Natural killer cell (primary cell): Measurements from ENCODE around the gene PPM1M. TPM values are rescaled to one million over a fixed set of nuclear protein-coding genes. Genes with fewer than 3 reads are reported as not detected.

ENCODE experiments used
- ATAC-seq, 3 donors: fragments of 150-1000 bp in 2 of 3; fragments of 200-7000 bp in 1 of 3; cut with Tn5 transposase; 1 replicate in 1 of 3; 2 replicates in 2 of 3; pipeline ENCODE4 v1.10.0; 2021; ENCODE audit warnings: mild to moderate bottlenecking in 2 of 3, moderate library complexity in 2 of 3
- DNase-seq, 2 donors: peaks; one replicate each; pipeline versions ENCODE4 v3.0.0 to v3.0.0-alpha.2; 2013 to 2021; ENCODE audit warnings: mixed read lengths in 1 of 2
- H3K27ac ChIP-seq: one replicate; pipeline ENCODE4 v1.5.1; 2013; ENCODE audit warnings: mild to moderate bottlenecking, low read length
- H3K27me3 ChIP-seq: one replicate; pipeline ENCODE4 v1.6.1; 2013; ENCODE audit warnings: low read length; ENCODE audit not compliant: control insufficient read depth, insufficient read depth
- H3K36me3 ChIP-seq: one replicate; pipeline ENCODE4 v1.6.1; 2013; ENCODE audit warnings: low read length; ENCODE audit not compliant: control insufficient read depth, insufficient read depth
- H3K4me1 ChIP-seq: one replicate; pipeline ENCODE4 v1.6.1; 2013; ENCODE audit warnings: low read length; ENCODE audit not compliant: control insufficient read depth, insufficient read depth
- H3K4me3 ChIP-seq: one replicate; pipeline ENCODE4 v1.5.1; 2013; ENCODE audit warnings: low read length
- H3K9me3 ChIP-seq: one replicate; pipeline ENCODE4 v1.6.1; 2013; ENCODE audit warnings: low read length; ENCODE audit not compliant: control insufficient read depth, insufficient read depth
- H3K27ac Mint-ChIP-seq, 2 donors: one replicate each; pipeline ENCODE4 v1.8.0; 2022; ENCODE audit warnings: mild to moderate bottlenecking in 2 of 2, mixed read lengths in 2 of 2, moderate library complexity in 1 of 2
- H3K27me3 Mint-ChIP-seq, 2 donors: one replicate each; pipeline ENCODE4 v1.8.0; 2022; ENCODE audit warnings: low read depth in 2 of 2, mixed read lengths in 2 of 2
- H3K36me3 Mint-ChIP-seq: one replicate; pipeline ENCODE4 v1.8.0; 2022; ENCODE audit warnings: mixed read lengths
- H3K4me1 Mint-ChIP-seq, 2 donors: one replicate each; pipeline ENCODE4 v1.8.0; 2022; ENCODE audit warnings: mixed read lengths in 2 of 2
- H3K4me3 Mint-ChIP-seq: one replicate; pipeline ENCODE4 v1.8.0; 2022; ENCODE audit warnings: mild to moderate bottlenecking, moderate library complexity, mixed read lengths
- H3K9me3 Mint-ChIP-seq, 2 donors: one replicate each; pipeline ENCODE4 v1.8.0; 2022; ENCODE audit warnings: mixed read lengths in 2 of 2
- WGBS: methylation state at CpG from one replicate; pipeline ENCODE4 v1.1.7; 2013; ENCODE audit warnings: missing lambda C conversion rate; ENCODE audit not compliant: insufficient coverage; 5-methylcytosine and 5-hydroxymethylcytosine counted together
- intact Hi-C: fragments of 100-400 bp; cut with micrococcal nuclease; formaldehyde crosslinking; loops from one replicate; pipeline ENCODE4 v1.14.2; 2022
- total RNA-seq, 4 donors: library from RNA; stranded (reverse); fragments of 120-200 nt in 1 of 4; gene quantifications; one replicate each; pipeline versions ENCODE4 v1.2.3 to v1.2.4, GENCODE V29; 2013 to 2022
- TF ChIP-seq, protein P1 (sequence below): fragments of 200-600 bp; IDR thresholded peaks from one replicate; pipeline ENCODE4 v1.8.0; 2022; ENCODE audit warnings: antibody characterized with exemption

The PPM1M gene
- total RNA-seq, 3 donors from 2014 or later (not counting 1 experiment from before 2014, with no cell fraction given), result 66.0 to 83.7 (median 77.8) TPM

DNA sequence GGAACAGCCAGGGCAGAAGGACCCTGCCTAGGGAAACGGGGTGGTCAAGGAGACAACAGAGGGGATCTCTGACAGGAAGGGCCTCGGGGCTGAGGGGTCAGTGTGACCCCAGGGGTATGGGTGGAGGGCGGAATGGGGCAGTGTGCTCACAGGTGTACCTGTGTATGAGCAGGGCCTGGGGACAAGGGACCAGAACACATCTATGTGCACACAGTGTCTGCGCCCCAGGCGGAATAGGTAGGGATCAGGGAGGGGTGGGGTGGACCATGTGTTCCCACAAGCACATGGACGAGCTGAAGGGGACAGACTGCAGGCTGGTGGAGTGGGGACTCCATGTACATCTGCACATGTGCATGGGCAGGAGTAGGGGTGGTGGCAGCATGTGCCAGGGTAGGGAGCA lies 15.1 kb upstream of the PPM1M start:
- Histone ChIP-seq H3K27me3 (no peaks in the 10 kb centered on the region), H3K36me3 (peaks cover 55% of the 10 kb centered on the region), H3K4me3 (no peak overlapping the region), H3K4me1 (peaks cover 51% of the 10 kb centered on the region), H3K9me3 (no peaks in the 10 kb centered on the region), H3K27ac (no peak overlapping the region)
- Mint-ChIP-seq H3K4me1 (peaks cover 16 to 46% of the 10 kb centered on the region in 2 donors), H3K27me3 (no peaks in the 10 kb centered on the region), H3K4me3 (no peak overlapping the region), H3K36me3 (no peaks in the 10 kb centered on the region), H3K9me3 (no peaks in the 10 kb centered on the region), H3K27ac (peak overlapping the region in 1 of 2 donors; percentile 63)
- DNase-seq (peak in 1 of 2 donors; percentile 10), ATAC-seq (no peak)
- 96% methylated on average over 6 of the region's 6 CpGs for WGBS
- intact Hi-C loops, result no loop called here
- TF ChIP-seq, protein P1, sequence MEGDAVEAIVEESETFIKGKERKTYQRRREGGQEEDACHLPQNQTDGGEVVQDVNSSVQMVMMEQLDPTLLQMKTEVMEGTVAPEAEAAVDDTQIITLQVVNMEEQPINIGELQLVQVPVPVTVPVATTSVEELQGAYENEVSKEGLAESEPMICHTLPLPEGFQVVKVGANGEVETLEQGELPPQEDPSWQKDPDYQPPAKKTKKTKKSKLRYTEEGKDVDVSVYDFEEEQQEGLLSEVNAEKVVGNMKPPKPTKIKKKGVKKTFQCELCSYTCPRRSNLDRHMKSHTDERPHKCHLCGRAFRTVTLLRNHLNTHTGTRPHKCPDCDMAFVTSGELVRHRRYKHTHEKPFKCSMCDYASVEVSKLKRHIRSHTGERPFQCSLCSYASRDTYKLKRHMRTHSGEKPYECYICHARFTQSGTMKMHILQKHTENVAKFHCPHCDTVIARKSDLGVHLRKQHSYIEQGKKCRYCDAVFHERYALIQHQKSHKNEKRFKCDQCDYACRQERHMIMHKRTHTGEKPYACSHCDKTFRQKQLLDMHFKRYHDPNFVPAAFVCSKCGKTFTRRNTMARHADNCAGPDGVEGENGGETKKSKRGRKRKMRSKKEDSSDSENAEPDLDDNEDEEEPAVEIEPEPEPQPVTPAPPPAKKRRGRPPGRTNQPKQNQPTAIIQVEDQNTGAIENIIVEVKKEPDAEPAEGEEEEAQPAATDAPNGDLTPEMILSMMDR, result no peak

DNA sequence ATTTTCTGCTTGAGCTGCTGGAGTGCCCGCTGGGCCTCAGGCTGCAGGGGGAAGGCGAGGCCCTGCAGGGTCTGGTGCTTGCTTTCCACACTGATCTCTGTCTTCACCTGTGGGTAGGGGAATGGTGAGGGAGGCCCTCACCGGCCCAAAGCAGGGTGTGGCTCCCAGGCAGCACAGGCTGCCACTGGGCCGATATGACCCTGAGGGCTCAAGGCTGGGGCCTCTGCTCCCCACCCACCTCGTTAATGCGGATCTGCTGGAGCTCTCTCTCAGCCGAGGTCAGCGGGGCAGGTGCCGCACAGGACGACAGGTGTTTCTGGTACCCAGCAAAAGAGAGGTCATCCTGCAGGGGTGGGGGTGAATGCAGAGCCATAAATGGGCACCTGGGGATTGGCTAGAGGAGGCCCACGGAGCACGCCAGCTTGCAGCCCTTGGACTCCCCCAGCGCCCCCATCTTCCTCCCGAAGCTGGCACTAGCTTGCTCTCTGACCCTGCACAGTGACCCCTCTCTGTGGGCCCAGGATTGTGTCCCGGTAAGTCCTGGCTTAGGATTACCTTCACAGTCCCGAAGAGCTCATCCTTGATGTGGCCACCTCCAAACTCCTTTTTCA lies 14.6 kb upstream of the PPM1M start:
- TF ChIP-seq, protein P1, result no peak
- H3K4me1 ChIP-seq, result peaks cover 51% of the 10 kb centered on the region
- Mint-ChIP-seq H3K9me3 (no peaks in the 10 kb centered on the region), H3K27ac (peak overlapping the region; percentile 64 to 73), H3K4me3 (no peak overlapping the region), H3K36me3 (no peaks in the 10 kb centered on the region), H3K4me1 (peaks cover 16 to 47% of the 10 kb centered on the region in 2 donors), H3K27me3 (no peaks in the 10 kb centered on the region)
- 93% methylated on average over 16 of the region's 16 CpGs for WGBS
- H3K27ac ChIP-seq, result no peak overlapping the region
- no peaks in the 10 kb centered on the region for H3K27me3 ChIP-seq
- DNase-seq, result no peak
- intact Hi-C loops, result loop anchor here (1.0 kb wide), 1 partner anchor 108 kb away; no protein-coding TSS in a partner anchor
- H3K36me3 ChIP-seq, result peaks cover 55% of the 10 kb centered on the region
- no peak for ATAC-seq
- H3K9me3 ChIP-seq, result no peaks in the 10 kb centered on the region
- H3K4me3 ChIP-seq, result no peak overlapping the region

DNA sequence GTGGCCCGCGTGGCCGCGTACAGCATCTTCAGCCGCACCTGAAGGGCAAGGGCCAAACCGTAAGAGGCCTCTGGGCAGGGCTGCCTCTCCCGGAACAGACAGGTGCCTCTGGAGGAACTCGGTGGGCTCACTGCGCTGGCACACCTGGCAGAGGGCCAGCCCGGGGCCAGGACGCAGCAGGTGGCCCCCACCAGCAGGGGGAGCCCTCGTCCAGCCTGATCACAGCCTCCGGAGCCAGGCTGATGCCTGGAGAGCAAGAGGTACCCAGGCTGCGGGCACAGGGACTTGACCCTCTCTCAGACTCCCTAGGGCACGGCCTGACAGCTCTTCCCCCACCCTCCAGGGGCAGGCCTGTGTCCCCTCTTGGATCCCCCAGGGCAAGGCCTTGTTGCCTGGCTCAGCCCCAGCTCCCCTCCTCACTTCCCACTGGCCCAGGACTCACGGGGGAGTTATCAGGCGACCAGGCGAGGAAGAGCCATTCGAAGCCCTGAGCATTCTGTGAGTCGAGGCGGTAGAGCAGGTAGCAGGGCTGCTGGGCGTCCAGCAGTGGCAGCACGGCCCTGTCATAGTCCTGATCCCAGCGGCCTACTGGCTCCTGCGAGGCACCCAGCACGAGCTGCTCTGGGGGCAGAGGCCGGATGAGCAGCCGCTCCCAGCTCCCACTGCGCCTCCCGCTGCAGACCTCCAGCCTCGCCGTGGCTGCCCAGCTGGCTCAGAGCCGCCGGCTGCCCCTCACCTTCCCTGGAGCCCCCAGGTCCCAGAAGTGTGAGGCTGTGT lies 13.9 kb upstream of the PPM1M start:
- H3K9me3 ChIP-seq, result no peaks in the 10 kb centered on the region
- intact Hi-C loops, result loop anchor here (1.0 kb wide), 1 partner anchor 108 kb away; no protein-coding TSS in a partner anchor
- no peaks in the 10 kb centered on the region for H3K9me3 Mint-ChIP-seq
- peaks cover 55% of the 10 kb centered on the region for H3K36me3 ChIP-seq
- H3K4me3 Mint-ChIP-seq, result no peak overlapping the region
- H3K36me3 Mint-ChIP-seq, result no peaks in the 10 kb centered on the region
- H3K27me3 Mint-ChIP-seq, result no peaks in the 10 kb centered on the region
- H3K27ac ChIP-seq, result no peak overlapping the region
- TF ChIP-seq, protein P1, result peak; percentile 94
- H3K4me3 ChIP-seq, result no peak overlapping the region
- H3K4me1 ChIP-seq, result peaks cover 50% of the 10 kb centered on the region
- peak overlapping the region; percentile 64 to 73 for H3K27ac Mint-ChIP-seq
- H3K27me3 ChIP-seq, result no peaks in the 10 kb centered on the region
- peak; percentile 86 to 98 (median 96) for ATAC-seq
- peak; percentile 87 to 94 for DNase-seq
- 65% methylated on average over 32 of the region's 34 CpGs for WGBS
- peaks cover 16 to 48% of the 10 kb centered on the region in 2 donors for H3K4me1 Mint-ChIP-seq
